Vagina (tissue), 2 donors: ENCODE results near the gene DSG2. TPM values are rescaled to one million over a fixed set of nuclear protein-coding genes. Genes with fewer than 3 reads are reported as not detected.

Experiments used
- DNase-seq, 2 donors: peaks; one replicate each; pipeline ENCODE4 v3.0.0-alpha.2; 2017; ENCODE audit errors: extremely low spot score in 2 of 2
- H3K27ac ChIP-seq: fragments of 200-600 bp; sonication (generic); one replicate; pipeline ENCODE4 v1.5.1; 2019
- H3K27me3 ChIP-seq: fragments of 200-600 bp; sonication (generic); one replicate; pipeline ENCODE4 v1.5.1; 2019
- H3K36me3 ChIP-seq, 2 donors: fragments of 200-600 bp; sonication (generic); one replicate each; pipeline ENCODE4 v1.5.1; 2017 to 2019
- H3K4me1 ChIP-seq: fragments of 200-600 bp; sonication (generic); one replicate; pipeline ENCODE4 v1.5.1; 2019
- H3K4me3 ChIP-seq, 2 donors: fragments of 200-600 bp; sonication (generic); 1 replicate in 1 of 2; 2 replicates in 1 of 2; pipeline ENCODE4 v1.5.1; 2016 to 2019
- H3K9me3 ChIP-seq: fragments of 200-600 bp; sonication (generic); one replicate; pipeline ENCODE4 v1.5.1; 2019
- POLR2A ChIP-seq, 2 donors: fragments of 450-650 bp; IDR thresholded peaks; one replicate each; pipeline ENCODE4 v1.6.1; 2017; ENCODE audit warnings: antibody characterized with exemption in 2 of 2, mild to moderate bottlenecking in 2 of 2, moderate library complexity in 2 of 2
- POLR2AphosphoS5 ChIP-seq, 2 donors: sonication (generic); formaldehyde crosslinking; IDR thresholded peaks; one replicate each; pipeline ENCODE4 v1.9.0; 2017; ENCODE audit warnings: antibody characterized with exemption in 2 of 2, mild to moderate bottlenecking in 2 of 2, low read depth in 1 of 2; ENCODE audit not compliant: insufficient read depth in 1 of 2
- intact Hi-C: fragments of 100-400 bp; cut with DNase I; formaldehyde crosslinking; loops from one replicate; pipeline ENCODE4 v1.15.1; 2023
- total RNA-seq: library from RNA; depleted of rRNA; stranded (reverse); fragments of >200 nt; gene quantifications from one replicate; pipeline ENCODE4 v1.2.3, GENCODE V29; 2016
- TF ChIP-seq, protein P1 (sequence below), 3 experiments: fragments of 450-650 bp in 2 of 3; fragments of 200-600 bp in 1 of 3; sonication (generic) in 1 of 3; IDR thresholded peaks; one replicate each; pipeline ENCODE4 v1.5.1; 2017 to 2019; ENCODE audit warnings: antibody characterized with exemption in 3 of 3, mild to moderate bottlenecking in 2 of 3, moderate library complexity in 2 of 3

Gene DSG2
- total RNA-seq, 1 donor from 2014 or later: 11.8 TPM

DNA sequence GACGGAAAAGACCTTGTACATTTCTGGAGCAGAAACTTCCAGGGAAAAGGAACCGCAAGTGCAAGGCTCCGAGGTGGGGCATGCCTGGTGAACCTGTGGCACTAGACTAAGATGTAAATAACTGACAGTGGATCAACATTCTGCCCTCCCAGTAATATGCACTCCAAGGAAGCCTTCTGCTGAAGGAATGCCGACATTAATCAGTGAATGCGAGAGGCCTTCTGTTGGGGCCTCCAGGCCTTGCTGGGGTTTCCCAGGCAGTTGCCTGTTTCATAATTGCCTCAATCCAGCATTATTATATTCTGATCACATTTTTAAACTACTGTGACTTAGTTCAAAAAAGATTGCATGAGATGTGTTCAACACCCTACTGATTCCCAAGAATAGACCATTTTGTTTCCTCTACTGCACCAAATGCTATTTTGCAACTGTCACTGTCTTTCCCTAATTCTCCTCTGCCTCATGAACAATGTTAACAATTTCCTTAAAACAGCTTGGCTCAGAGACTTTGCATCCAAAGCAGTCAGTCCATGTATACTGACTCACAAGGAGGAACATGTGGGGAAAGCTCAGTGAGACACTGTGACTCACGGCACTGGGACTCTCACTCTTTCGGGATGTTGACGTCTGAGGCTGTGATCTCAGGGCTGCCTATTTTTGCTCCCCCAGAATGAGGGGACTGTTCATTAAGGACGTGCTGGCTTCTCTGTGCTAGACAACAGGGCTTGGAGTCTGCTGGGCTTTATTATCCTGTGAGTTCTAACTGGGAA is 10.5 kb upstream of the DSG2 start:
- H3K9me3 ChIP-seq: no peaks in the 10 kb centered on the region
- peak overlapping the region; percentile 36 for H3K27ac ChIP-seq
- no peak overlapping the region for H3K4me3 ChIP-seq
- H3K4me1 ChIP-seq: peaks cover 5% of the 10 kb centered on the region
- no peak for DNase-seq
- no peaks in the 10 kb centered on the region for H3K36me3 ChIP-seq
- no peaks in the 10 kb centered on the region for H3K27me3 ChIP-seq
- TF ChIP-seq POLR2AphosphoS5 (IDR thresholded peaks at IDR 0.05; ENCODE audit: insufficient read depth in 1 of 2, low read depth in 1 of 2): peak in 1 of 2 donors; percentile 68
- TF ChIP-seq, protein P1, sequence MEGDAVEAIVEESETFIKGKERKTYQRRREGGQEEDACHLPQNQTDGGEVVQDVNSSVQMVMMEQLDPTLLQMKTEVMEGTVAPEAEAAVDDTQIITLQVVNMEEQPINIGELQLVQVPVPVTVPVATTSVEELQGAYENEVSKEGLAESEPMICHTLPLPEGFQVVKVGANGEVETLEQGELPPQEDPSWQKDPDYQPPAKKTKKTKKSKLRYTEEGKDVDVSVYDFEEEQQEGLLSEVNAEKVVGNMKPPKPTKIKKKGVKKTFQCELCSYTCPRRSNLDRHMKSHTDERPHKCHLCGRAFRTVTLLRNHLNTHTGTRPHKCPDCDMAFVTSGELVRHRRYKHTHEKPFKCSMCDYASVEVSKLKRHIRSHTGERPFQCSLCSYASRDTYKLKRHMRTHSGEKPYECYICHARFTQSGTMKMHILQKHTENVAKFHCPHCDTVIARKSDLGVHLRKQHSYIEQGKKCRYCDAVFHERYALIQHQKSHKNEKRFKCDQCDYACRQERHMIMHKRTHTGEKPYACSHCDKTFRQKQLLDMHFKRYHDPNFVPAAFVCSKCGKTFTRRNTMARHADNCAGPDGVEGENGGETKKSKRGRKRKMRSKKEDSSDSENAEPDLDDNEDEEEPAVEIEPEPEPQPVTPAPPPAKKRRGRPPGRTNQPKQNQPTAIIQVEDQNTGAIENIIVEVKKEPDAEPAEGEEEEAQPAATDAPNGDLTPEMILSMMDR (IDR thresholded peaks at IDR 0.05): no peak
- no peak for TF ChIP-seq POLR2A (IDR thresholded peaks at IDR 0.05)
- intact Hi-C loops: no loop called here

DNA sequence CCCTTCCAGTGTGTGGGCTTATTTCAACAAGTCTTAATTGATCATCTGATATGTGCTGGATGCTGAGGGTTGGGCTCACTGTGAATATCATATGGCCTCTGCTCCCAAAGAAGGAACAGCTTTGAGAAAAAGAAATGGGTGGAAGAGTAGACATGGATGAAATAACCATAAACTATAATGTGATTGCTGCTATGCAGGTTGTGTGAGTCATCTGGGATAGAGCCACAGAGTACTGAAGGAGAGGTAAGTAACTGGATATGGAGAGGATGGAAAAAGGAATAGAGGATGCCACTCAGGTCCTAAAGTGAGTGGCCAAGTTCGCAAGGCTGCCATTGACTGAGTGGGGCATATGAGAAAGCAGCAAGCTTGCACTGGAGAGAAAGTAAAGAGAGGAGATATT is 8.7 kb upstream of the DSG2 start:
- Histone ChIP-seq H3K4me1 (peaks cover 5% of the 10 kb centered on the region), H3K27me3 (no peaks in the 10 kb centered on the region), H3K4me3 (no peak overlapping the region), H3K27ac (no peak overlapping the region), H3K36me3 (no peaks in the 10 kb centered on the region), H3K9me3 (no peaks in the 10 kb centered on the region)
- no peak for DNase-seq
- intact Hi-C loops: no loop called here
- TF ChIP-seq POLR2AphosphoS5 (IDR thresholded peaks at IDR 0.05; ENCODE audit: insufficient read depth in 1 of 2, low read depth in 1 of 2) (no peak), POLR2A (IDR thresholded peaks at IDR 0.05) (no peak)
- TF ChIP-seq, protein P1 (IDR thresholded peaks at IDR 0.05): no peak

DNA sequence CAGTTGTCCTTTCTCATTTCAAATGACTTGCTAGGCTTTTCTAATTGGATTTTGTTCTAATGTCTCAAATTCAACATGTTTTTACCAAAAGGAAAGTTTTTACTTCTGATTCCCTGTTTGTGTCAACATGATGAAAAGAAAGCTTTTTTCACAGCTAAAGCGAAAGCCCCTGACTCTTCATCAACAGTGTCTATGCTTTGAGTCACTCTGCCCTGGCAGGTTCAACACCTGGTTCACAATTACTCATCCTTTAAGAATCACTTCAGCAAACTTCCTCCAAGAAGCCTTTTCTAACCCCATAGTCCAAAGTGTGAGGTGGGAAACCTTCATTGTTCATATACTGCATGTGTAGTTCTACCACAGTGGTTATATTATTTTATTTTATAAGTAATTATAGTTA is 7.6 kb upstream of the DSG2 start:
- H3K36me3 ChIP-seq: no peaks in the 10 kb centered on the region
- TF ChIP-seq, protein P1 (IDR thresholded peaks at IDR 0.05): no peak
- TF ChIP-seq POLR2A (IDR thresholded peaks at IDR 0.05) (no peak), POLR2AphosphoS5 (IDR thresholded peaks at IDR 0.05; ENCODE audit: insufficient read depth in 1 of 2, low read depth in 1 of 2) (peak in 1 of 2 donors; percentile 56)
- no peaks in the 10 kb centered on the region for H3K27me3 ChIP-seq
- intact Hi-C loops: no loop called here
- peak overlapping the region; percentile 47 for H3K27ac ChIP-seq
- no peak overlapping the region for H3K4me3 ChIP-seq
- peaks cover 5% of the 10 kb centered on the region for H3K4me1 ChIP-seq
- no peaks in the 10 kb centered on the region for H3K9me3 ChIP-seq
- no peak for DNase-seq

DNA sequence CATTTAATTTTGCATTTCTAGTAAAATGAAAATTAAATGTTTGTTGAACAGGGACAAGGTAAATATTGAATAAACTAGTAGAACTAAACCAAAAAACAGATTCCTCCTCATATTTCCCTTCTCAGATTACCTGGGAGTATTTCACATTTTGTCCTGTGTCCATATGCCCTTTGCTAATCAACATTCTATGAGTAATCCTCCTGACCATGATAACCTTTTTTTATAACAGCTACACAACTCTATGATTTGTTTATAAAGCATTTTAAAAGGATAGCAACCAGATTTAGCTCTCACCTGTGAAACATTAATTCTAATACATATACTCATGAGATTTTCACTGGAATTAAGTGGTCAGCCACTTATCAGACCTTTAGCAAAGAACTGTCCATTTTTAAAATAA is 7.1 kb upstream of the DSG2 start:
- Histone ChIP-seq H3K4me1 (peaks cover 5% of the 10 kb centered on the region), H3K27me3 (no peaks in the 10 kb centered on the region), H3K4me3 (no peak overlapping the region), H3K27ac (no peak overlapping the region), H3K9me3 (no peaks in the 10 kb centered on the region), H3K36me3 (no peaks in the 10 kb centered on the region)
- no peak for TF ChIP-seq POLR2AphosphoS5 (IDR thresholded peaks at IDR 0.05; ENCODE audit: insufficient read depth in 1 of 2, low read depth in 1 of 2)
- TF ChIP-seq, protein P1 (IDR thresholded peaks at IDR 0.05): no peak
- no peak for TF ChIP-seq POLR2A (IDR thresholded peaks at IDR 0.05)
- no peak for DNase-seq
- intact Hi-C loops: no loop called here

DNA sequence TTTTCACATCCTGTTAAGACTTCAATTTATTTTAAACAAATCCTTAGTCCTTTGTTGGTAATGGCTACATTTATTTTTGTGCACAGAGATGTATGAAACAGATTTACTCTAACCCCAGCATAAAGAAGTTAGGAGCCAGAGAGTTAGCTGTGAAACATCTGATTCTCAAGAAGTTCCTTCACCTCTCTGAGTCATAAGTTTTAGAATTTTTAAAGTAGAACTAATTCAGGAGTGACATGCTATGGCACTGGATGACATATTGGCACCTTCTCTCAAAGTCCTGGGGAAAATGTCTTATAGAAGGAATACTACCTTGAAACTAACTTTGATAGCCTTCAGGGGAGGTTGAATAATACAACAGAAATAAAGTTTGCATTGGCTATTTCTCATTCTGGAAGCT is 6.4 kb upstream of the DSG2 start:
- Histone ChIP-seq H3K27me3 (no peaks in the 10 kb centered on the region), H3K4me3 (no peak overlapping the region), H3K27ac (no peak overlapping the region), H3K4me1 (peaks cover 5% of the 10 kb centered on the region), H3K9me3 (no peaks in the 10 kb centered on the region), H3K36me3 (no peaks in the 10 kb centered on the region)
- intact Hi-C loops: no loop called here
- no peak for TF ChIP-seq POLR2AphosphoS5 (IDR thresholded peaks at IDR 0.05; ENCODE audit: insufficient read depth in 1 of 2, low read depth in 1 of 2)
- TF ChIP-seq, protein P1 (IDR thresholded peaks at IDR 0.05): no peak
- TF ChIP-seq POLR2A (IDR thresholded peaks at IDR 0.05): no peak
- DNase-seq: no peak
